ENCODE measurements around the gene NDUFB10. TPM values are rescaled to one million over a fixed set of nuclear protein-coding genes. Genes with fewer than 3 reads are reported as not detected.
A peak's percentile ranks its signal among the peaks of the same experiment; 100 is the strongest.

Gene NDUFB10
- total and polyA plus RNA-seq, 4 donors = 93.9 to 195 (median 133) TPM

GRCh38 chr16:1971796-1972489, 12.6 kb downstream of the NDUFB10 start, which contains the start of gene TBL3:
TSS of gene TBL3 (plus strand) at chr16:1972053. CDS start at chr16:1972165, 112 bp downstream.
- peak within 1 kb of the TSS; percentile 84 to 97 for H3K27ac ChIP-seq (ENCODE audit: low read depth in 1 of 2, low read length in 2 of 2)
- H3K4me1 ChIP-seq (ENCODE audit: control insufficient read depth in 4 of 4, insufficient read depth in 4 of 4, low read length in 3 of 4) = peaks cover 6 to 23% (median 18%) of the 10 kb centered on the region in 4 donors
- peaks cover 10 to 27% (median 15%) of the 10 kb centered on the region in 4 donors for H3K36me3 ChIP-seq (ENCODE audit: control insufficient read depth in 4 of 4, insufficient read depth in 3 of 4, low read depth in 1 of 4, low read length in 3 of 4)
- peak; percentile 97 for DNase-seq (ENCODE audit: low spot score)
- TF ChIP-seq HNF4G (IDR thresholded peaks at IDR 0.05) (no peak), REST (IDR thresholded peaks at IDR 0.05) (peak; percentile 62), MAX (IDR thresholded peaks at IDR 0.05) (no peak), SP1 (IDR thresholded peaks at IDR 0.05) (peak; percentile 84), NR2F2 (IDR thresholded peaks at IDR 0.05) (peak; percentile 54), ATF3 (IDR thresholded peaks at IDR 0.05) (no peak), GABPA (IDR thresholded peaks at IDR 0.05 in 1 of 2, conservative IDR thresholded peaks at IDR 0.05 in 1 of 2) (peak; percentile 84 to 96), RAD21 (IDR thresholded peaks at IDR 0.05) (no peak), JUND (IDR thresholded peaks at IDR 0.05) (no peak), FOXA1 (IDR thresholded peaks at IDR 0.05) (peak; percentile 54), FOXA2 (IDR thresholded peaks at IDR 0.05) (peak; percentile 6), HNF4A (conservative IDR thresholded peaks at IDR 0.05) (no peak), ZBTB33 (IDR thresholded peaks at IDR 0.05) (no peak), EGR1 (IDR thresholded peaks at IDR 0.05; ENCODE audit: low read depth in 2 of 2) (peak in 1 of 2 donors; percentile 83), YY1 (IDR thresholded peaks at IDR 0.05) (peak; percentile 100), RXRA (IDR thresholded peaks at IDR 0.05) (peak in 1 of 2 donors; percentile 34), TAF1 (conservative IDR thresholded peaks at IDR 0.05) (no peak)
- TF ChIP-seq, protein P1, sequence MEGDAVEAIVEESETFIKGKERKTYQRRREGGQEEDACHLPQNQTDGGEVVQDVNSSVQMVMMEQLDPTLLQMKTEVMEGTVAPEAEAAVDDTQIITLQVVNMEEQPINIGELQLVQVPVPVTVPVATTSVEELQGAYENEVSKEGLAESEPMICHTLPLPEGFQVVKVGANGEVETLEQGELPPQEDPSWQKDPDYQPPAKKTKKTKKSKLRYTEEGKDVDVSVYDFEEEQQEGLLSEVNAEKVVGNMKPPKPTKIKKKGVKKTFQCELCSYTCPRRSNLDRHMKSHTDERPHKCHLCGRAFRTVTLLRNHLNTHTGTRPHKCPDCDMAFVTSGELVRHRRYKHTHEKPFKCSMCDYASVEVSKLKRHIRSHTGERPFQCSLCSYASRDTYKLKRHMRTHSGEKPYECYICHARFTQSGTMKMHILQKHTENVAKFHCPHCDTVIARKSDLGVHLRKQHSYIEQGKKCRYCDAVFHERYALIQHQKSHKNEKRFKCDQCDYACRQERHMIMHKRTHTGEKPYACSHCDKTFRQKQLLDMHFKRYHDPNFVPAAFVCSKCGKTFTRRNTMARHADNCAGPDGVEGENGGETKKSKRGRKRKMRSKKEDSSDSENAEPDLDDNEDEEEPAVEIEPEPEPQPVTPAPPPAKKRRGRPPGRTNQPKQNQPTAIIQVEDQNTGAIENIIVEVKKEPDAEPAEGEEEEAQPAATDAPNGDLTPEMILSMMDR (IDR thresholded peaks at IDR 0.05; ENCODE audit: low read depth, low read length, missing input control) = no peak
- peak within 1 kb of the TSS; percentile 61 to 90 for H3K9ac ChIP-seq (ENCODE audit: low read depth in 1 of 2, low read length in 2 of 2)
- H3K9me3 ChIP-seq (ENCODE audit: control insufficient read depth in 4 of 4, low read length in 3 of 4) = no peaks in the 10 kb centered on the region
- no peaks in the 10 kb centered on the region for H3K27me3 ChIP-seq (ENCODE audit: control insufficient read depth in 4 of 4, insufficient read depth in 4 of 4, low read length in 3 of 4)
- peak within 1 kb of the TSS; percentile 78 to 94 (median 91) for H3K4me3 ChIP-seq (ENCODE audit: low read depth in 1 of 3, low read length in 3 of 3)
- WGBS = under 1% methylated on average over 78 of the region's 78 CpGs
